ENCODE results near the gene TGFB3. TPM values are rescaled to one million over a fixed set of nuclear protein-coding genes. Genes with fewer than 3 reads are reported as not detected.

The TGFB3 gene
- total and polyA plus RNA-seq, 2 donors (not counting 3 experiments of a cell fraction or from before 2014, with no cell fraction given) = 5.3 to 5.4 TPM

- Histone ChIP-seq H3K27ac (ENCODE audit: insufficient read depth, low read depth, low read length) (no peak overlapping the region), H3K36me3 (ENCODE audit: control insufficient read depth in 2 of 2, extremely low read depth in 1 of 2, insufficient read depth in 2 of 2, low read length in 2 of 2) (no peaks in the 10 kb centered on the region), H3K27me3 (ENCODE audit: control insufficient read depth in 2 of 2, insufficient read depth in 2 of 2, low read length in 2 of 2) (no peaks in the 10 kb centered on the region), H2AFZ (ENCODE audit: low read depth, low read length) (no peak overlapping the region), H3K4me3 (replicated peaks in 1 of 3; ENCODE audit: insufficient read depth in 1 of 3, low read depth in 1 of 3, low read length in 3 of 3) (no peak overlapping the region), H3K9me1 (replicated peaks; ENCODE audit: control insufficient read depth, extremely low read depth, insufficient read depth, low read length) (no peaks in the 10 kb centered on the region), H3K9ac (replicated peaks; ENCODE audit: extremely low read depth, insufficient read depth, low read length) (no peak overlapping the region), H3K4me1 (ENCODE audit: control insufficient read depth, extremely low read depth, insufficient read depth, low read length) (no peaks in the 10 kb centered on the region), H3K9me3 (replicated peaks; ENCODE audit: control insufficient read depth, insufficient read depth, low read length) (no peaks in the 10 kb centered on the region), H3K79me2 (ENCODE audit: control insufficient read depth, insufficient read depth, low read length) (no peaks in the 10 kb centered on the region), H3K4me2 (ENCODE audit: insufficient read depth, low read length) (no peak overlapping the region), H4K20me1 (replicated peaks; ENCODE audit: control insufficient read depth, extremely low read depth, insufficient read depth, low read length) (no peaks in the 10 kb centered on the region)
- intact Hi-C loops (cut with micrococcal nuclease) = no loop called here
- ChIA-PET POLR2A (no interaction called here), CTCF (interaction anchor here (0.8 to 4.4 kb wide), 6 partner anchors 9 to 260 kb away, joined by 4 to 26 read pairs (median 6); partner anchors contain the start of gene TGFB3)
- dilution Hi-C loops (cut with MboI; ENCODE audit: extremely low pct_ligation_motif_present, low sequenced_read_pairs) = no loop called here
- no TSS peak for BruUV-seq (replicated peaks)
- FAIRE-seq (no peak), DNase-seq (ENCODE audit: low read depth, low spot score) (no peak)
- TF ChIP-seq MYC (IDR thresholded peaks at IDR 0.05; ENCODE audit: low read depth, low read length) (no peak), GATA2 (IDR thresholded peaks at IDR 0.05; ENCODE audit: insufficient read depth, insufficient read length, low read depth, low read length) (no peak), JUN (IDR thresholded peaks at IDR 0.05; ENCODE audit: borderline replicate concordance, insufficient read depth, insufficient read length, low read depth) (no peak), EZH2 (IDR thresholded peaks at IDR 0.05; ENCODE audit: borderline replicate concordance, low read depth, low read length, severe bottlenecking) (no peak), FOS (IDR thresholded peaks at IDR 0.05; ENCODE audit: borderline replicate concordance, insufficient read depth, low read length) (no peak), MAX (IDR thresholded peaks at IDR 0.05; ENCODE audit: insufficient read depth, insufficient read length) (no peak), POLR2A (IDR thresholded peaks at IDR 0.05; ENCODE audit: low read depth, low read length) (no peak), POLR2AphosphoS5 (IDR thresholded peaks at IDR 0.05; ENCODE audit: insufficient read depth, low read depth, low read length) (no peak), CTCF (IDR thresholded peaks at IDR 0.05; ENCODE audit: extremely low read depth in 1 of 2, insufficient read depth in 1 of 2, low read depth in 1 of 2, low read length in 2 of 2) (no peak)
Measured at GRCh38 chr14:75969126-75969525, 12.7 kb downstream of the TGFB3 start.
